Kidney (tissue), 14 donors: ENCODE data around the gene ASB1. TPM values are rescaled to one million over a fixed set of nuclear protein-coding genes. Genes with fewer than 3 reads are reported as not detected.

Source experiments
- DNase-seq, 5 donors: peaks; one replicate each; pipeline ENCODE4 v3.0.0-alpha.2; 2013 to 2020
- FAIRE-seq: peaks from 2 replicates; lab custom pipeline; 2012; peaks lifted over from hg19 to GRCh38; lab: Jason Lieb, UNC
- H3K27ac ChIP-seq, 2 donors: one replicate each; pipeline ENCODE4 v1.7.0; 2013; ENCODE audit warnings: low read depth in 2 of 2, low read length in 2 of 2, inconsistent platforms in 1 of 2
- H3K27me3 ChIP-seq: one replicate; pipeline ENCODE4 v1.7.1; 2013; ENCODE audit warnings: low read length, inconsistent platforms; ENCODE audit not compliant: control insufficient read depth, insufficient read depth
- H3K36me3 ChIP-seq, 3 donors: one replicate each; pipeline versions ENCODE4 v1.7.0 to v1.7.1; 2013; ENCODE audit warnings: low read length in 3 of 3, control low read depth in 1 of 3, inconsistent platforms in 1 of 3; ENCODE audit not compliant: insufficient read depth in 3 of 3, control insufficient read depth in 2 of 3
- H3K4me1 ChIP-seq, 3 donors: one replicate each; pipeline versions ENCODE4 v1.7.0 to v1.7.1; 2013; ENCODE audit warnings: low read length in 3 of 3, inconsistent platforms in 1 of 3, low read depth in 1 of 3; ENCODE audit not compliant: control insufficient read depth in 2 of 3, insufficient read depth in 2 of 3
- H3K4me3 ChIP-seq, 3 donors: one replicate each; pipeline versions ENCODE4 v1.7.0 to v1.8.1; 2013; ENCODE audit warnings: low read length in 3 of 3, control low read depth in 1 of 3, inconsistent platforms in 1 of 3
- H3K9ac ChIP-seq, 3 donors: one replicate each; pipeline versions ENCODE4 v1.7.0 to v1.7.1; 2013; ENCODE audit warnings: low read length in 3 of 3, control low read depth in 1 of 3, inconsistent platforms in 1 of 3
- H3K9me3 ChIP-seq, 3 donors: one replicate each; pipeline versions ENCODE4 v1.7.0 to v1.7.1; 2013; ENCODE audit warnings: low read length in 3 of 3, control low read depth in 1 of 3, inconsistent platforms in 1 of 3; ENCODE audit not compliant: control insufficient read depth in 2 of 3, insufficient read depth in 1 of 3
- CTCF ChIP-seq: IDR thresholded peaks from 3 replicates; pipeline ENCODE4 v1.5.1; 2012; ENCODE audit warnings: mild to moderate bottlenecking, moderate library complexity, borderline replicate concordance; ENCODE audit not compliant: insufficient read depth; ENCODE audit errors: extremely low read depth
- intact Hi-C: fragments of 100-400 bp; cut with DNase I; formaldehyde crosslinking; loops from one replicate; pipeline ENCODE4 v1.11.1; 2022
- polyA plus RNA-seq: library from polyadenylated mRNA; stranded (reverse); fragments of 350-450 nt; fragmentation: Illumina TruSeq; extraction: RNeasy Lipid Tissue Mini Kit (QIAGEN cat#74804); gene quantifications from one replicate; pipeline ENCODE4 v1.2.3, GENCODE V29; 2014; ENCODE audit warnings: low read depth, low replicate concordance; ENCODE audit not compliant: insufficient read depth
- total RNA-seq: library from RNA; stranded (reverse); fragmentation: NEBNext Ultra II Directional; extraction: Animal tissue kit (Norgen Biotek cat#: 25700); gene quantifications from one replicate; pipeline ENCODE4 v1.2.1, GENCODE V29; 2021
- donor health status: control.
- donor health status: control.
- donor health status: control.
- donor health status: control.
- donor health status: control.
- donor health status: DM: yes; HTN: yes; CAD: no.
- donor health status: Normal renal cell carcinoma (clear cell type).

Gene ASB1
- total and polyA plus RNA-seq, 2 donors from 2014 or later = 28.1 to 29.4 TPM

DNA sequence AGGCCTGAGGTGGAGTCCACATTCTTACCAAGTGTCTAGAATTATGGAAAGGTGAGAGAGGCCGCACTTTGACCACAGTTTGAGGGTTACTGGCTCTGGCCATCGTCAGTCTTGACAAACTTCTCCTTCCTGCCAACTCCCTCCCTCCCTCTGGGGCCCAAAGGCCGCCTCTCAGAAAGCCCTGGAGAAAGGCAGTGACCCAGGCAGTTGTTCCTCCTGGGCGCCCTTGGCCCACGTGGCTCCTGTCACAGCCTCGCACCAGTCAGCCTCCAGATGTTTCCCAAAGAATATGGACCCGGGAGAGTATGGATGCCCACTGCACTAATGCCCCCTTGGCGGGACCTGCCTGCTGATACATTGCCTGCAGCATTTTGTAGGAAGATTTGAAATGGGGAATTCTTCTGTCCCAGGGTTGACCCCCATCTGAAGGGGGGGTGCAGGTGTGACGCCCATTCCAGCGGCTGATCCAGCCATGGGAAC, 61.7 kb downstream of the ASB1 start:
- Histone ChIP-seq H3K27me3 (no peaks in the 10 kb centered on the region), H3K9ac (no peak overlapping the region), H3K4me1 (no peaks in the 10 kb centered on the region), H3K36me3 (peaks cover 0 to 6% (median 2%) of the 10 kb centered on the region in 3 donors), H3K9me3 (peaks cover 0 to 8% (median 0%) of the 10 kb centered on the region in 3 donors), H3K4me3 (no peak overlapping the region), H3K27ac (no peak overlapping the region)
- TF ChIP-seq CTCF = no peak
- DNase-seq = no peak
- intact Hi-C loops = no loop called here
- no peak for FAIRE-seq

DNA sequence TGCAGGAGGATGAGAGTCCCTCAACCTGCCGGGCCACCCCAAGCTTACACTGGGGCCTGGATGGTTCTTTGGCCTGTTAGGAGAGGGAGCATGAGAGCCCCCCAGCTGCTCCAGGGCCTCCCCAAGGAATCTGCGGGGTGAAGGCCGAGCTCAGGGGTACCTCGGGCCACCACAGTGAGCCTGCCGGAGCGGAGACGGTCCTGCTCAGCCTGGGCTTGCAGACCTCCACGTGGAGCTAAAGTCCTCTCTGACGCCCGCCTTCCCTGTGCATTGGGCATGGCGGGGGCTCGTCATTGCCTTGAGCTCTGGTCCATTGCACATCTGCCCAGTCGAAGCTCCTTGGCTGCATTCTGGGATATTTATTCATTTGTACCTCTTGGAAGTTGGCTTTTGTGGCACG, 62.7 kb downstream of the ASB1 start:
- FAIRE-seq = no peak

DNA sequence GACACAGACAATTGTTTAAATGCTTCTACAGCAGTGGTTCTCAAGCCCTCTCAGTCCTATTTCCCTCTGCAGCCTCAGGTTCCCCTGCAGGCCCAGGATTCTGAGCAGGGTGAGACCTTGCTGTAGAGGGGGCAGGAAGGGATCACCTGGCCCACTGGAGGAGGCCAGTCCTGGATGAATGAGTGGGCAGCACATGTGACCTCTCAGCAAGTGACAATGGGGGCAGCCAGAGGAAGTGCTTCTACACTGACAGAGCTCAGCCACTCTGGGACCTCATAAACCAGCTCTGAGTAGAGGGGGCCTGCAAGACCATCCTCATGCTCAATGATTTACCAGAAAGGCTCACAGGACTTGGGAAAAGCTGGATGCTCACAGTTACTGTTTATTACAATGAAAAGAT, 63.2 kb downstream of the ASB1 start:
- DNase-seq = no peak

More for the DNA sequence above, 62.7 kb downstream of the ASB1 start:
- peaks cover 0 to 8% (median 0%) of the 10 kb centered on the region in 3 donors for H3K9me3 ChIP-seq
- peaks cover 0 to 6% (median 2%) of the 10 kb centered on the region in 3 donors for H3K36me3 ChIP-seq
- intact Hi-C loops = no loop called here
- no peak overlapping the region for H3K4me3 ChIP-seq
- H3K9ac ChIP-seq = no peak overlapping the region
- no peak for TF ChIP-seq CTCF
- no peaks in the 10 kb centered on the region for H3K4me1 ChIP-seq
- no peak overlapping the region for H3K27ac ChIP-seq
- H3K27me3 ChIP-seq = no peaks in the 10 kb centered on the region
- no peak for DNase-seq

More for the DNA sequence above, 63.2 kb downstream of the ASB1 start:
- Histone ChIP-seq H3K36me3 (peaks cover 0 to 6% (median 1%) of the 10 kb centered on the region in 3 donors), H3K27me3 (no peaks in the 10 kb centered on the region), H3K9me3 (peaks cover 0 to 8% (median 0%) of the 10 kb centered on the region in 3 donors), H3K4me1 (no peaks in the 10 kb centered on the region), H3K27ac (no peak overlapping the region), H3K4me3 (no peak overlapping the region), H3K9ac (no peak overlapping the region)
- intact Hi-C loops = no loop called here
- no peak for FAIRE-seq
- no peak for TF ChIP-seq CTCF
